Measurements from ENCODE around the gene EXOSC2. TPM values are rescaled to one million over a fixed set of nuclear protein-coding genes. Genes with fewer than 3 reads are reported as not detected.
A peak's percentile ranks its signal among the peaks of the same experiment; 100 is the strongest.

The EXOSC2 gene
- total and polyA plus RNA-seq, 2 of the 13 experiments (the other 11 are each of a cell fraction or from before 2014, with no cell fraction given), result 27.5 to 63.8 TPM

DNA sequence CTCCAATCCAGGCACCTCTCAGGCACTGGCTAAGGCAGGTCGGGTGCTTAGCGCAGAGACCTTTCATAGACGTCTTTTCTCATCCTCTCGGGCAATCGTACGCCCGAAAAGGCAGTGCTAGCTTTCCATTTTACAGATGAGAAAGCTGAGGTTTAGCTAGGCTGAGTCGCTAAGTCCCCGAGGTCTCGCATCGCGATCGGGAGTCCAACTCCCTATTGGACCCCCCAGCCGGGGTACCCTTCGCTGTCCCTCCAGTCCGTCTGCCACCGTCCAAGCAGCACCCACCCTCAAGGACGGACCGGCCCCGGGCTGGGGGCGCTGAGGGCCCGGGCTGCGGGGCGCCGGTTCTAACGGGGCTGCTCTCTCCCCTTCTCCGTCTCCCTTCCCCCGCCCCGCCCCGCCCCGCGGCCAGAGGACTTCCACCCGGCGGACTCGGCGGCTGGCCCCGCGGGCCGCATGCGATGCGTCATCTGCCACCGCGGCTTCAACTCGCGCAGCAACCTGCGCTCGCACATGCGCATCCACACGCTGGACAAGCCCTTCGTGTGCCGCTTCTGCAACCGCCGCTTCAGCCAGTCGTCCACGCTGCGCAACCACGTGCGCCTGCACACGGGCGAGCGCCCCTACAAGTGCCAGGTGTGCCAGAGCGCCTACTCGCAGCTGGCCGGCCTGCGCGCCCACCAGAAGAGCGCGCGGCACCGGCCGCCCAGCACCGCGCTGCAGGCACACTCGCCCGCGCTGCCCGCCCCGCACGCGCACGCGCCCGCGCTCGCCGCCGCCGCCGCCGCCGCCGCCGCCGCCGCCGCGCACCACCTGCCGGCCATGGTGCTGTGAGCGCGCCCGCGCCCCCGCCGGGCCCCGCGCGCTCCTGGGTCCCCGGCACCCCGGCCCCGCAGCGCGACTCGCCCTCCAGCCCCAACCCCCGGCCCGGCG, 12.5 kb upstream of the EXOSC2 start (continued):
- TF ChIP-seq, protein P1, sequence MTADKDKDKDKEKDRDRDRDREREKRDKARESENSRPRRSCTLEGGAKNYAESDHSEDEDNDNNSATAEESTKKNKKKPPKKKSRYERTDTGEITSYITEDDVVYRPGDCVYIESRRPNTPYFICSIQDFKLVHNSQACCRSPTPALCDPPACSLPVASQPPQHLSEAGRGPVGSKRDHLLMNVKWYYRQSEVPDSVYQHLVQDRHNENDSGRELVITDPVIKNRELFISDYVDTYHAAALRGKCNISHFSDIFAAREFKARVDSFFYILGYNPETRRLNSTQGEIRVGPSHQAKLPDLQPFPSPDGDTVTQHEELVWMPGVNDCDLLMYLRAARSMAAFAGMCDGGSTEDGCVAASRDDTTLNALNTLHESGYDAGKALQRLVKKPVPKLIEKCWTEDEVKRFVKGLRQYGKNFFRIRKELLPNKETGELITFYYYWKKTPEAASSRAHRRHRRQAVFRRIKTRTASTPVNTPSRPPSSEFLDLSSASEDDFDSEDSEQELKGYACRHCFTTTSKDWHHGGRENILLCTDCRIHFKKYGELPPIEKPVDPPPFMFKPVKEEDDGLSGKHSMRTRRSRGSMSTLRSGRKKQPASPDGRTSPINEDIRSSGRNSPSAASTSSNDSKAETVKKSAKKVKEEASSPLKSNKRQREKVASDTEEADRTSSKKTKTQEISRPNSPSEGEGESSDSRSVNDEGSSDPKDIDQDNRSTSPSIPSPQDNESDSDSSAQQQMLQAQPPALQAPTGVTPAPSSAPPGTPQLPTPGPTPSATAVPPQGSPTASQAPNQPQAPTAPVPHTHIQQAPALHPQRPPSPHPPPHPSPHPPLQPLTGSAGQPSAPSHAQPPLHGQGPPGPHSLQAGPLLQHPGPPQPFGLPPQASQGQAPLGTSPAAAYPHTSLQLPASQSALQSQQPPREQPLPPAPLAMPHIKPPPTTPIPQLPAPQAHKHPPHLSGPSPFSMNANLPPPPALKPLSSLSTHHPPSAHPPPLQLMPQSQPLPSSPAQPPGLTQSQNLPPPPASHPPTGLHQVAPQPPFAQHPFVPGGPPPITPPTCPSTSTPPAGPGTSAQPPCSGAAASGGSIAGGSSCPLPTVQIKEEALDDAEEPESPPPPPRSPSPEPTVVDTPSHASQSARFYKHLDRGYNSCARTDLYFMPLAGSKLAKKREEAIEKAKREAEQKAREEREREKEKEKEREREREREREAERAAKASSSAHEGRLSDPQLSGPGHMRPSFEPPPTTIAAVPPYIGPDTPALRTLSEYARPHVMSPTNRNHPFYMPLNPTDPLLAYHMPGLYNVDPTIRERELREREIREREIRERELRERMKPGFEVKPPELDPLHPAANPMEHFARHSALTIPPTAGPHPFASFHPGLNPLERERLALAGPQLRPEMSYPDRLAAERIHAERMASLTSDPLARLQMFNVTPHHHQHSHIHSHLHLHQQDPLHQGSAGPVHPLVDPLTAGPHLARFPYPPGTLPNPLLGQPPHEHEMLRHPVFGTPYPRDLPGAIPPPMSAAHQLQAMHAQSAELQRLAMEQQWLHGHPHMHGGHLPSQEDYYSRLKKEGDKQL (CRISPR knock-in tag; IDR thresholded peaks at IDR 0.05; ENCODE audit: low read depth), result no peak
- TF ChIP-seq, protein P2, sequence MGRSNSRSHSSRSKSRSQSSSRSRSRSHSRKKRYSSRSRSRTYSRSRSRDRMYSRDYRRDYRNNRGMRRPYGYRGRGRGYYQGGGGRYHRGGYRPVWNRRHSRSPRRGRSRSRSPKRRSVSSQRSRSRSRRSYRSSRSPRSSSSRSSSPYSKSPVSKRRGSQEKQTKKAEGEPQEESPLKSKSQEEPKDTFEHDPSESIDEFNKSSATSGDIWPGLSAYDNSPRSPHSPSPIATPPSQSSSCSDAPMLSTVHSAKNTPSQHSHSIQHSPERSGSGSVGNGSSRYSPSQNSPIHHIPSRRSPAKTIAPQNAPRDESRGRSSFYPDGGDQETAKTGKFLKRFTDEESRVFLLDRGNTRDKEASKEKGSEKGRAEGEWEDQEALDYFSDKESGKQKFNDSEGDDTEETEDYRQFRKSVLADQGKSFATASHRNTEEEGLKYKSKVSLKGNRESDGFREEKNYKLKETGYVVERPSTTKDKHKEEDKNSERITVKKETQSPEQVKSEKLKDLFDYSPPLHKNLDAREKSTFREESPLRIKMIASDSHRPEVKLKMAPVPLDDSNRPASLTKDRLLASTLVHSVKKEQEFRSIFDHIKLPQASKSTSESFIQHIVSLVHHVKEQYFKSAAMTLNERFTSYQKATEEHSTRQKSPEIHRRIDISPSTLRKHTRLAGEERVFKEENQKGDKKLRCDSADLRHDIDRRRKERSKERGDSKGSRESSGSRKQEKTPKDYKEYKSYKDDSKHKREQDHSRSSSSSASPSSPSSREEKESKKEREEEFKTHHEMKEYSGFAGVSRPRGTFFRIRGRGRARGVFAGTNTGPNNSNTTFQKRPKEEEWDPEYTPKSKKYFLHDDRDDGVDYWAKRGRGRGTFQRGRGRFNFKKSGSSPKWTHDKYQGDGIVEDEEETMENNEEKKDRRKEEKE (IDR thresholded peaks at IDR 0.05), result no peak
- TF ChIP-seq ARHGAP35 (CRISPR knock-in tag; IDR thresholded peaks at IDR 0.05; ENCODE audit: borderline replicate concordance), result 0 out of 2 replicates have a peak, but pooled peaks have one; percentile 68
- no peak for TF ChIP-seq MLXIP (CRISPR knock-in tag; IDR thresholded peaks at IDR 0.05; ENCODE audit: borderline replicate concordance)
- TF ChIP-seq ZNF652 (CRISPR knock-in tag; IDR thresholded peaks at IDR 0.05; ENCODE audit: borderline replicate concordance, low read depth), result no peak
- no peak for TF ChIP-seq CHD4 (IDR thresholded peaks at IDR 0.05; ENCODE audit: borderline replicate concordance, low read length)
- TF ChIP-seq NPAS2 (CRISPR knock-in tag; IDR thresholded peaks at IDR 0.05; ENCODE audit: borderline replicate concordance), result no peak
- peak; percentile 57; the same call in 1 of the 2 replicates for TF ChIP-seq SMAD9 (CRISPR knock-in tag; IDR thresholded peaks at IDR 0.05)
- no peak for TF ChIP-seq ZNF468 (CRISPR knock-in tag; IDR thresholded peaks at IDR 0.05)
- TF ChIP-seq NFKB2 (CRISPR knock-in tag; IDR thresholded peaks at IDR 0.05; ENCODE audit: borderline replicate concordance), result peak; percentile 92; the same call in 1 of the 2 replicates
- TF ChIP-seq ZNF747 (CRISPR knock-in tag; IDR thresholded peaks at IDR 0.05; ENCODE audit: borderline replicate concordance), result peak; percentile 75; the same call in 1 of the 2 replicates
- no peak for TF ChIP-seq ZNF713 (CRISPR knock-in tag; IDR thresholded peaks at IDR 0.05)
- TF ChIP-seq, protein P3, sequence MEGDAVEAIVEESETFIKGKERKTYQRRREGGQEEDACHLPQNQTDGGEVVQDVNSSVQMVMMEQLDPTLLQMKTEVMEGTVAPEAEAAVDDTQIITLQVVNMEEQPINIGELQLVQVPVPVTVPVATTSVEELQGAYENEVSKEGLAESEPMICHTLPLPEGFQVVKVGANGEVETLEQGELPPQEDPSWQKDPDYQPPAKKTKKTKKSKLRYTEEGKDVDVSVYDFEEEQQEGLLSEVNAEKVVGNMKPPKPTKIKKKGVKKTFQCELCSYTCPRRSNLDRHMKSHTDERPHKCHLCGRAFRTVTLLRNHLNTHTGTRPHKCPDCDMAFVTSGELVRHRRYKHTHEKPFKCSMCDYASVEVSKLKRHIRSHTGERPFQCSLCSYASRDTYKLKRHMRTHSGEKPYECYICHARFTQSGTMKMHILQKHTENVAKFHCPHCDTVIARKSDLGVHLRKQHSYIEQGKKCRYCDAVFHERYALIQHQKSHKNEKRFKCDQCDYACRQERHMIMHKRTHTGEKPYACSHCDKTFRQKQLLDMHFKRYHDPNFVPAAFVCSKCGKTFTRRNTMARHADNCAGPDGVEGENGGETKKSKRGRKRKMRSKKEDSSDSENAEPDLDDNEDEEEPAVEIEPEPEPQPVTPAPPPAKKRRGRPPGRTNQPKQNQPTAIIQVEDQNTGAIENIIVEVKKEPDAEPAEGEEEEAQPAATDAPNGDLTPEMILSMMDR (CRISPR knock-in tag; IDR thresholded peaks at IDR 0.05), result peak; percentile 15; the same call in 1 of the 2 replicates
